Stimulated activated CD8-positive, alpha-beta memory T cell treated with anti-CD3 and anti-CD28 coated beads, Interleukin-2, amount 100 ng/mL, for 1 hour (primary cell): Measurements from ENCODE around the gene AATF.

ENCODE experiments used
- DNase-seq, 2 donors: peaks; one replicate each; pipeline ENCODE4 v3.0.0-alpha.2; 2020; ENCODE audit warnings: low read depth in 2 of 2

AATF gene

GRCh38 chr17:36931096-36931696 is 17.6 kb upstream of the AATF start:
- no peak for DNase-seq

GRCh38 chr17:36931697-36932382 is 16.9 kb upstream of the AATF start:
- DNase-seq, result no peak

- DNase-seq, result no peak
These were observed 16.4 kb upstream of the AATF start for GRCh38 chr17:36932383-36932693.

- no peak for DNase-seq
These were observed 15.9 kb upstream of the AATF start for GRCh38 chr17:36932694-36933511.

- DNase-seq, result no peak
These were observed 15.1 kb upstream of the AATF start for GRCh38 chr17:36933512-36934143.

GRCh38 chr17:36934144-36934691 is 14.5 kb upstream of the AATF start:
- no peak for DNase-seq

GRCh38 chr17:36934692-36935630 is 13.8 kb upstream of the AATF start:
- no peak for DNase-seq

- no peak for DNase-seq
These were observed 12.9 kb upstream of the AATF start for GRCh38 chr17:36935671-36936454.

- no peak for DNase-seq
These were observed 12.2 kb upstream of the AATF start for GRCh38 chr17:36936455-36937000.

- DNase-seq, result no peak
These were observed 11.5 kb upstream of the AATF start, which contains the start of gene LHX1 for GRCh38 chr17:36937001-36937958. Gene LHX1 (plus strand): TSS chr17:36937475. CDS start chr17:36938198, 723 bp downstream.

GRCh38 chr17:36937959-36938565 is 10.7 kb upstream of the AATF start:
- DNase-seq, result no peak

GRCh38 chr17:36938566-36939051 is 10.1 kb upstream of the AATF start:
- DNase-seq, result no peak

GRCh38 chr17:36939052-36939801 is 9.5 kb upstream of the AATF start:
- no peak for DNase-seq

- no peak for DNase-seq
These were observed 8.9 kb upstream of the AATF start for GRCh38 chr17:36939802-36940312.

- no peak for DNase-seq
These were observed 8.2 kb upstream of the AATF start for GRCh38 chr17:36940313-36941264.
